Heart left ventricle (tissue), 13 donors: ENCODE data around the gene COMTD1.

ENCODE experiments used
- CTCF ChIP-seq, 12 donors: fragments of 200-600 bp; sonication (generic) in 4 of 12; IDR thresholded peaks; one replicate each; pipeline versions ENCODE4 v1.5.0 to v1.8.0; 2018 to 2022; ENCODE audit warnings: antibody characterized with exemption in 12 of 12, mild to moderate bottlenecking in 5 of 12
- POLR2A ChIP-seq, 2 donors: fragments of 450-650 bp; IDR thresholded peaks; one replicate each; pipeline ENCODE4 v1.6.1; 2017; ENCODE audit warnings: antibody characterized with exemption in 2 of 2, mild to moderate bottlenecking in 2 of 2, moderate library complexity in 2 of 2
- donor health status: ischemic (EF 13 %, LVEDD 7.1; RV severe dilation, severe dysfunction).
- donor health status: DM: no; HTN: yes; CAD: no.
- donor health status: DM: no; HTN: no; CAD: no.
- donor health status: ischemic (EF 25% LVEDD 6.9; RV normal size, moderate dysfunction).
- donor health status: ischemic (EF 25% LVEDD 5.7; RV mildly dilated, moderate dysfunction).
- donor health status: ischemic (EF 35%, LVEDD 5.7; RV mildly dilated, moderate dysfunction).
- donor health status: nonischemic (EF 11% LVEDD 7.7; RV severe dilation, severe dysfunction).
- donor health status: DM: yes; HTN: yes; CAD: no.
- donor health status: PGD.
- donor health status: ischemic (EF 29% LVEDD 5.4; RV normal size, mild dysfunction).
- donor health status: nonischemic (EF 23%, LVEDD 6.1; RV moderate dilation, normal function).

- TF ChIP-seq CTCF (IDR thresholded peaks at IDR 0.05) (no peak), POLR2A (IDR thresholded peaks at IDR 0.05) (no peak)
These were observed 28.5 kb downstream of the COMTD1 start for GRCh38 chr10:75207079-75207856.
